ENCODE data around the gene ZNF142.

- TF ChIP-seq NFRKB (IDR thresholded peaks at IDR 0.05) (no peak), ELF4 (IDR thresholded peaks at IDR 0.05) (no peak), ZNF384 (IDR thresholded peaks at IDR 0.05) (no peak)
Measured at GRCh38 chr2:218663901-218664300, 4.5 kb upstream of the ZNF142 start.
